Heart right ventricle (tissue), 16 donors: ENCODE results near the gene DYRK1A. TPM values are rescaled to one million over a fixed set of nuclear protein-coding genes. Genes with fewer than 3 reads are reported as not detected.

ENCODE experiments used
- ATAC-seq, 8 donors: fragments of 200-7000 bp; cut with Tn5 transposase; one replicate each; pipeline ENCODE4 v1.9.1; 2020; ENCODE audit warnings: mild to moderate bottlenecking in 8 of 8, moderate library complexity in 8 of 8, moderate number of reproducible peaks in 1 of 8
- DNase-seq, 2 donors: peaks; one replicate each; pipeline ENCODE4 v3.0.0-alpha.2; 2020
- H3K27ac ChIP-seq, 10 donors: fragments of 200-600 bp; sonication (generic) in 2 of 10; one replicate each; pipeline versions ENCODE4 v1.5.0 to v1.8.0; 2020 to 2022; ENCODE audit warnings: mild to moderate bottlenecking in 3 of 10
- H3K27me3 ChIP-seq, 7 donors: fragments of 200-600 bp; one replicate each; pipeline ENCODE4 v1.8.0; 2021 to 2022; ENCODE audit warnings: mild to moderate bottlenecking in 2 of 7
- H3K36me3 ChIP-seq, 9 donors: fragments of 200-600 bp; sonication (generic) in 1 of 9; one replicate each; pipeline versions ENCODE4 v1.5.0 to v1.8.0; 2020 to 2022; ENCODE audit warnings: mild to moderate bottlenecking in 2 of 9
- H3K4me1 ChIP-seq, 9 donors: fragments of 200-600 bp; sonication (generic) in 1 of 9; one replicate each; pipeline versions ENCODE4 v1.5.0 to v1.8.0; 2020 to 2022; ENCODE audit warnings: mild to moderate bottlenecking in 4 of 9
- H3K4me3 ChIP-seq, 10 donors: fragments of 200-600 bp; sonication (generic) in 2 of 10; one replicate each; pipeline versions ENCODE4 v1.5.0 to v1.8.0; 2020 to 2022; ENCODE audit warnings: mild to moderate bottlenecking in 7 of 10, moderate library complexity in 2 of 10
- H3K9me3 ChIP-seq, 11 donors: fragments of 200-600 bp in 10 of 11; sonication (generic) in 2 of 11; one replicate each; pipeline versions ENCODE4 v1.5.0 to v1.8.0; 2013 to 2022; ENCODE audit warnings: mild to moderate bottlenecking in 2 of 11, control low read depth in 1 of 11, moderate library complexity in 1 of 11
- WGBS, 2 donors: extraction: QIAGEN DNeasy Blood & Tissue Kit; methylation state at CpG; one replicate each; pipeline ENCODE4 v1.1.7; 2013; ENCODE audit warnings: inconsistent platforms in 1 of 2; 5-methylcytosine and 5-hydroxymethylcytosine counted together
- intact Hi-C, 10 donors: fragments of 100-400 bp; cut with DNase I; formaldehyde crosslinking; loops; one replicate each; pipeline versions ENCODE4 v1.11.1 to v1.14.2; 2022
- polyA plus RNA-seq, 2 donors: library from polyadenylated mRNA; stranded (reverse); fragments of 200-250 nt; gene quantifications; one replicate each; pipeline ENCODE4 v1.2.3, GENCODE V29; 2013
- total RNA-seq, 10 donors: library from RNA; stranded (reverse); fragmentation: NEBNext Ultra II Directional in 3 of 10; extraction: Animal tissue kit (Norgen Biotek cat#: 25700) in 3 of 10; gene quantifications; one replicate each; pipeline versions ENCODE4 v1.2.1 to v1.2.4, GENCODE V29; 2021 to 2023
- TF ChIP-seq, protein P1 (sequence below), 9 donors: fragments of 200-600 bp; sonication (generic) in 2 of 9; IDR thresholded peaks; one replicate each; pipeline versions ENCODE4 v1.5.0 to v1.8.0; 2021 to 2022; ENCODE audit warnings: antibody characterized with exemption in 9 of 9, mild to moderate bottlenecking in 5 of 9, moderate library complexity in 1 of 9
- donor health status: Arrhythmogenic right ventricular cardiomyopathy.
- donor health status: ischemic (EF 13 %, LVEDD 7.1; RV severe dilation, severe dysfunction).
- donor health status: healthy with polysubstance abuse.
- donor health status: DM: no; HTN: yes; CAD: no.
- donor health status: DM: no; HTN: no; CAD: no.
- donor health status: ischemic (EF 25% LVEDD 6.9; RV normal size, moderate dysfunction).
- donor health status: ischemic (EF 25% LVEDD 5.7; RV mildly dilated, moderate dysfunction).
- donor health status: healthy.
- donor health status: DM: yes; HTN: yes; CAD: no.
- donor health status: Ischemic cardiomyopathy.
- donor health status: ischemic (EF 35%, LVEDD 5.7; RV mildly dilated, moderate dysfunction).
- donor health status: nonischemic (EF 11% LVEDD 7.7; RV severe dilation, severe dysfunction).
- donor health status: DM: yes; HTN: yes; CAD: no.
- donor health status: PGD.
- donor health status: ischemic (EF 29% LVEDD 5.4; RV normal size, mild dysfunction).
- donor health status: nonischemic (EF 23%, LVEDD 6.1; RV moderate dilation, normal function).

The DYRK1A gene
- total and polyA plus RNA-seq, 12 donors: 24.7 to 94.2 (median 73.2) TPM

DNA sequence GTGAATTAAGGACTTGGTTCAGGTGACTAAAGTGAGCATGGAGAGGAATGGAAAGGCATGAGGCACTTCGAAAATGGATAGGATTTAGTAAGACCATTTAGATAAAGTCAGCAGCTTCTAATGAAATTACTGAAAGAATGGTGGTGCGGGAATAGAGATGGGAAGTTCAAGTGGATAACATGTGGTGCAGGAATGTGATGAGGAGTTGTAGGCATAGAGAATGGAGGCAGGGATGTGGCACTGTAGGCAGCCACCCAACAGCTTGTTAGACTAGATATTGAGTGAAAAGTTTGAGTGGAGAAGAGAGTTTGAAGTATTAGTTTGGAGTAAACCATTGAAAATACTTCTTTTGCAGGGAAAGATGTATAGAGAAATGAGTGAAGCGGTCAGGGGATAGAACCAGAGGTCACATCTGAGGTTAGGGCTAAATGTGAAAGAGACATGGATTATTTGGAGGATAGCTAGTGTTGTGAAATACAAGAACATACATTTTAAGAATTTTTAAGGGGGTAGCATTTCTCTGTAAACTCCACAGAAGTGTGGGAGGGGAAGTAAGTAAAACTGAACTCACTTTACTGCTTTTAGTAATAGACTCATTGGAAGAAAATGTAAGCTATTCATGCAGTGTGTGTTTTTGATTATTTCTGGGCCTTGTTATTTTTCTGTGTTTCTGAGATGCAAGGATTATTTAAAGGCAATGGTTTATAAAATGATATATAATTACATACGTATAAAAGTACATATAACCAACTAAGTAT is 46.2 kb downstream of the DYRK1A start:
- H3K36me3 ChIP-seq: no peaks in the 10 kb centered on the region
- H3K27ac ChIP-seq: peak overlapping the region in 1 of 10 donors; percentile 4
- no peaks in the 10 kb centered on the region for H3K27me3 ChIP-seq
- 63 to 68% methylated on average over 4 of the region's 4 CpGs for WGBS, 2 donors
- ATAC-seq (no peak), DNase-seq (no peak)
- H3K9me3 ChIP-seq: no peaks in the 10 kb centered on the region
- intact Hi-C loops: no loop called here
- H3K4me3 ChIP-seq: no peak overlapping the region
- peaks cover 3 to 100% (median 86%) of the 10 kb centered on the region in 9 donors for H3K4me1 ChIP-seq
- TF ChIP-seq, protein P1, sequence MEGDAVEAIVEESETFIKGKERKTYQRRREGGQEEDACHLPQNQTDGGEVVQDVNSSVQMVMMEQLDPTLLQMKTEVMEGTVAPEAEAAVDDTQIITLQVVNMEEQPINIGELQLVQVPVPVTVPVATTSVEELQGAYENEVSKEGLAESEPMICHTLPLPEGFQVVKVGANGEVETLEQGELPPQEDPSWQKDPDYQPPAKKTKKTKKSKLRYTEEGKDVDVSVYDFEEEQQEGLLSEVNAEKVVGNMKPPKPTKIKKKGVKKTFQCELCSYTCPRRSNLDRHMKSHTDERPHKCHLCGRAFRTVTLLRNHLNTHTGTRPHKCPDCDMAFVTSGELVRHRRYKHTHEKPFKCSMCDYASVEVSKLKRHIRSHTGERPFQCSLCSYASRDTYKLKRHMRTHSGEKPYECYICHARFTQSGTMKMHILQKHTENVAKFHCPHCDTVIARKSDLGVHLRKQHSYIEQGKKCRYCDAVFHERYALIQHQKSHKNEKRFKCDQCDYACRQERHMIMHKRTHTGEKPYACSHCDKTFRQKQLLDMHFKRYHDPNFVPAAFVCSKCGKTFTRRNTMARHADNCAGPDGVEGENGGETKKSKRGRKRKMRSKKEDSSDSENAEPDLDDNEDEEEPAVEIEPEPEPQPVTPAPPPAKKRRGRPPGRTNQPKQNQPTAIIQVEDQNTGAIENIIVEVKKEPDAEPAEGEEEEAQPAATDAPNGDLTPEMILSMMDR (IDR thresholded peaks at IDR 0.05): no peak

DNA sequence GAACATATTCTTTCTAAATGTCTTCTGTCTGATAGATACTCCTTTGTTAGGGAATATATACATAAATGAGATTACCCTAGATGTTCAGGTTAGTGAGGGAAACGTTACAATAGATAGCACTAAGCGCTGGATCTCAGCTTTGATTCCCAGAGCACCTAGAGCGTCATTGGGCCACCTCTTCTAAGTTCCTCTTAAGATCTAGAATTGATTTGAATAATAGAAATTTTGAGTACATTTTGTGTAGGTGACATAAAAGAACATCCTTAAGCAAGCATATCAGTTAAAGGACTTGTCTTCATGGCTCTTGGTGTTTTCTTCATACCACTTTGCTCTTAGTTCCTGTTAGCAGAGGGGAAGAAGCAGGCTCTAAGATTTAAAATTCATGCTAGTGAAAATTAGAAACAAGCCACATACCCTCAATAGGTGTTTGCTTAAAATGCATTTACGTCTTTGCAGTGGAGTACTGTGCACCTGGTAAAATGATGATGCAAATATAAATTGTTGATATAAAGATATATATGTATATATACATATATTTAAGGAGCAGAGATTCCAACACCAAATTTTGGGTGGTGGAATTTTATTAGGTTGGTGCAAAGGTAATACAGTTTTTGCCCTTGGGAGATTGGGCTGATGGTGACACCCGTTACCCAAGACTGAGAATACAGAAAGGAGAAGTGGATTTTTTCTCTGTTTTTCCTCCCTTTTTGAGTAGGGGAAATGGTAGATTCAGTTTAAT is 47.1 kb downstream of the DYRK1A start:
- Histone ChIP-seq H3K27me3 (no peaks in the 10 kb centered on the region), H3K4me1 (peaks cover 3 to 100% (median 86%) of the 10 kb centered on the region in 9 donors), H3K27ac (peak overlapping the region in 1 of 10 donors; percentile 62), H3K9me3 (no peaks in the 10 kb centered on the region), H3K4me3 (no peak overlapping the region), H3K36me3 (no peaks in the 10 kb centered on the region)
- ATAC-seq (no peak), DNase-seq (no peak)
- intact Hi-C loops: no loop called here
- TF ChIP-seq, protein P1 (IDR thresholded peaks at IDR 0.05): no peak
- 66 to 74% methylated on average over 5 of the region's 5 CpGs for WGBS, 2 donors

DNA sequence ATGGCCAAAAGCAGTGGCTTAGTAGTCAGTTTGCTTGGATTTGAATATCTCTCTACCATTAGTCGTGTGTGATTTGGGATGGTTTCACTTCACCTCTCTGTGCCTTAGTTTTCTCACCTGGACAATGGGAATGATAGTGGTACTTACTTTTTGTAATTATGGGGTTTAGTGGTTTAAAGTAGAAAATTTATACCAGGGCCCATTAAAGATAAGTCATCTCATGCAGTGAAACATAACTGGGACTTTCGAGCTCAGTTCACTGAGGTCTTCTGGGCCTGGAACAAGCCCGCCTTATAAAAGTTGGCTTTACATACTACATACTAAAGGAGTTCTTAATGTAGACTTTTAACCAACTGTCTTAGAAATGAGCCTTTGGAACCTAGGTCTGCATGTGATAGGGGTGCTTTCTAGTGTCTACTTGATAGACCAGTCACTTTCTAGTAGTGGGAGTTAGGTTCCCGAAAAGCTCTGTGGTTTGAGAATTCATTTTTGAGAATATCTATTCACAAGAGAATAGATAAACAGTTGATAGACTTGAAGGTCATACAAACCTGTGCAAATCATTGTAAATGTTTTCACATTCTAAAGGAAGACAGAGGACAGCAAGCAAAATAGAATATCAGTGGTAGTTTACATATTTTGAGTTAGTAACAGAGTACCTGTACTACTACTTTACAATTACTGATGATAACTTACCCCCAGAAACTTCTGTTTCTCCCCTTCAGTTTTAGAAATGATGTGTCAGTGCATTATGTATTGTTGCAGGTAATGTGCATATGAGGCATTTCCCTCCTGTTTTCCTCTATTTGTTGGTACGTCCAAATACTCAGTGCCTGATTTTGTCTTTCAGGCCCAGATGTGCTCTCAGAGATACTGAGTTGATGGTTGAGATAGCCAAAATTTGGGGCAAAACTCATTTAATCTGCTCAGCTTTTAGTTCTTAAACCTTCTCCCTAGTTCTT is 48.0 kb downstream of the DYRK1A start:
- no peaks in the 10 kb centered on the region for H3K36me3 ChIP-seq
- H3K27ac ChIP-seq: peak overlapping the region in 4 of 10 donors; percentile 15 to 62 (median 33)
- peaks cover 9 to 100% (median 92%) of the 10 kb centered on the region in 9 donors for H3K4me1 ChIP-seq
- ATAC-seq: no peak
- WGBS, 2 donors: 73 to 75% methylated on average over 5 of the region's 5 CpGs
- no peaks in the 10 kb centered on the region for H3K27me3 ChIP-seq
- TF ChIP-seq, protein P1 (IDR thresholded peaks at IDR 0.05): no peak
- DNase-seq: no peak
- no peaks in the 10 kb centered on the region for H3K9me3 ChIP-seq
- H3K4me3 ChIP-seq: no peak overlapping the region
- intact Hi-C loops: loop anchor here in 1 of 10 donors (5.0 kb wide), 1 partner anchor 42 kb away; no protein-coding TSS in a partner anchor
